HepG2 (cell line): ENCODE data around the gene RETREG2. TPM values are rescaled to one million over a fixed set of nuclear protein-coding genes. Genes with fewer than 3 reads are reported as not detected.
A peak's percentile ranks its signal among the peaks of the same experiment; 100 is the strongest.

Source experiments
- FOSL2 ChIP-seq: sonication (generic); formaldehyde crosslinking; IDR thresholded peaks from 2 replicates; pipeline ENCODE4 v1.4.0; 2020; ENCODE audit warnings: missing genetic modification reagents
- FOXK1 ChIP-seq: sonication (generic); formaldehyde crosslinking; IDR thresholded peaks from 2 replicates; pipeline ENCODE4 v1.4.0; 2020; ENCODE audit warnings: low read depth, missing genetic modification reagents, borderline replicate concordance
- HES4 ChIP-seq: sonication (generic); formaldehyde crosslinking; IDR thresholded peaks from 2 replicates; pipeline ENCODE4 v1.9.0; 2021; ENCODE audit warnings: mild to moderate bottlenecking, missing genetic modification reagents, borderline replicate concordance
- JUND ChIP-seq: sonication (generic); formaldehyde crosslinking; IDR thresholded peaks from 2 replicates; pipeline ENCODE4 v1.8.0; 2022; ENCODE audit warnings: mild to moderate bottlenecking, missing genetic modification reagents
- KLF13 ChIP-seq: sonication (generic); formaldehyde crosslinking; IDR thresholded peaks from 2 replicates; pipeline ENCODE4 v1.4.0; 2020; ENCODE audit warnings: mild to moderate bottlenecking, missing genetic modification reagents
- RBAK ChIP-seq: sonication (generic); formaldehyde crosslinking; IDR thresholded peaks from 2 replicates; pipeline ENCODE4 v1.5.1; 2020; ENCODE audit warnings: mild to moderate bottlenecking, missing genetic modification reagents
- SP140L ChIP-seq: sonication (generic); formaldehyde crosslinking; IDR thresholded peaks from 2 replicates; pipeline ENCODE4 v1.4.0; 2020; ENCODE audit warnings: missing genetic modification reagents, borderline replicate concordance
- SRSF1 ChIP-seq: fragments of 200-400 bp; formaldehyde crosslinking; optimal IDR thresholded peaks from 2 replicates; pipeline ENCODE3; 2017; ENCODE audit warnings: mild to moderate bottlenecking, low read depth, low read length, moderate library complexity
- SUZ12 ChIP-seq: fragments of 150-350 bp; IDR thresholded peaks from 2 replicates; pipeline ENCODE4 v1.6.1; 2014; ENCODE audit warnings: low read depth, low read length
- ZNF235 ChIP-seq: sonication (generic); formaldehyde crosslinking; IDR thresholded peaks from 2 replicates; pipeline ENCODE4 v1.8.1; 2023; ENCODE audit warnings: mild to moderate bottlenecking, missing genetic modification reagents, borderline replicate concordance
- ZNF24 ChIP-seq: fragments of 450-650 bp; IDR thresholded peaks from 2 replicates; pipeline ENCODE4 v1.6.1; 2017; ENCODE audit warnings: antibody characterized with exemption, mild to moderate bottlenecking
- ZNF263 ChIP-seq: sonication (generic); formaldehyde crosslinking; IDR thresholded peaks from 2 replicates; pipeline ENCODE4 v1.4.0; 2020; ENCODE audit warnings: missing genetic modification reagents
- ZNF431 ChIP-seq: sonication (generic); formaldehyde crosslinking; IDR thresholded peaks from 2 replicates; pipeline ENCODE4 v1.9.0; 2022; ENCODE audit warnings: missing genetic modification reagents, low read depth, mild to moderate bottlenecking, borderline replicate concordance
- ZNF567 ChIP-seq: sonication (generic); formaldehyde crosslinking; IDR thresholded peaks from 2 replicates; pipeline ENCODE4 v1.8.1; 2023; ENCODE audit warnings: mild to moderate bottlenecking, missing genetic modification reagents, borderline replicate concordance
- ZNF577 ChIP-seq: sonication (generic); formaldehyde crosslinking; IDR thresholded peaks from 2 replicates; pipeline ENCODE4 v1.4.0; 2020; ENCODE audit warnings: mild to moderate bottlenecking, low read depth, missing genetic modification reagents, borderline replicate concordance
- ZNF879 ChIP-seq: sonication (generic); formaldehyde crosslinking; IDR thresholded peaks from 2 replicates; pipeline ENCODE4 v1.8.1; 2023; ENCODE audit warnings: missing genetic modification reagents
- ZSCAN21 ChIP-seq: sonication (generic); formaldehyde crosslinking; IDR thresholded peaks from 2 replicates; pipeline ENCODE4 v1.8.0; 2022; ENCODE audit warnings: mild to moderate bottlenecking, missing genetic modification reagents, moderate library complexity, borderline replicate concordance
- polyA plus RNA-seq, 8 experiments: library from polyadenylated mRNA; depleted of rRNA in 3 of 8; stranded (reverse) in 7 of 8; unstranded in 1 of 8; fragments of >200 nt; fragmentation: Illumina TruSeq in 4 of 8; extraction: Trizol in 4 of 8; gene quantifications; 2 replicates each; pipeline versions ENCODE4 v1.2.1 to v1.2.3, GENCODE V29; 2011 to 2016; ENCODE audit warnings: low read depth in 4 of 8, missing spikeins in 1 of 8, mixed read lengths in 1 of 8; ENCODE audit not compliant: insufficient read depth in 1 of 8
- total RNA-seq, 5 experiments: library from RNA; depleted of rRNA; stranded (reverse); fragments of >200 nt; fragmentation: Illumina TruSeq; extraction: Trizol; gene quantifications; 2 replicates each; pipeline ENCODE4 v1.2.3, GENCODE V29; 2016; ENCODE audit warnings: low read depth in 1 of 5
- TF ChIP-seq, protein P1 (sequence below): sonication (generic); formaldehyde crosslinking; IDR thresholded peaks from 2 replicates; pipeline ENCODE4 v1.5.0; 2020; ENCODE audit warnings: missing genetic modification reagents
- TF ChIP-seq, protein P2 (sequence below): IDR thresholded peaks from 2 replicates; pipeline ENCODE4 v1.6.1; 2016; ENCODE audit warnings: mild to moderate bottlenecking, missing biosample characterization, missing genetic modification reagents
- TF ChIP-seq, protein P3 (sequence below): sonication (generic); formaldehyde crosslinking; IDR thresholded peaks from 2 replicates; pipeline ENCODE4 v1.5.1; 2020; ENCODE audit warnings: missing genetic modification reagents, mild to moderate bottlenecking, borderline replicate concordance
- TF ChIP-seq, protein P4 (sequence below): sonication (generic); formaldehyde crosslinking; IDR thresholded peaks from 2 replicates; pipeline ENCODE4 v1.9.0; 2022; ENCODE audit warnings: low read depth, missing genetic modification reagents
- TF ChIP-seq, protein P5 (sequence below): sonication (generic); formaldehyde crosslinking; conservative IDR thresholded peaks from 2 replicates; pipeline ENCODE4 v1.4.0; 2020; ENCODE audit warnings: missing genetic modification reagents

The RETREG2 gene
- total and polyA plus RNA-seq, 2 of the 13 experiments (the other 11 are each of a cell fraction or from before 2014, with no cell fraction given): 86.0 to 134 TPM

DNA sequence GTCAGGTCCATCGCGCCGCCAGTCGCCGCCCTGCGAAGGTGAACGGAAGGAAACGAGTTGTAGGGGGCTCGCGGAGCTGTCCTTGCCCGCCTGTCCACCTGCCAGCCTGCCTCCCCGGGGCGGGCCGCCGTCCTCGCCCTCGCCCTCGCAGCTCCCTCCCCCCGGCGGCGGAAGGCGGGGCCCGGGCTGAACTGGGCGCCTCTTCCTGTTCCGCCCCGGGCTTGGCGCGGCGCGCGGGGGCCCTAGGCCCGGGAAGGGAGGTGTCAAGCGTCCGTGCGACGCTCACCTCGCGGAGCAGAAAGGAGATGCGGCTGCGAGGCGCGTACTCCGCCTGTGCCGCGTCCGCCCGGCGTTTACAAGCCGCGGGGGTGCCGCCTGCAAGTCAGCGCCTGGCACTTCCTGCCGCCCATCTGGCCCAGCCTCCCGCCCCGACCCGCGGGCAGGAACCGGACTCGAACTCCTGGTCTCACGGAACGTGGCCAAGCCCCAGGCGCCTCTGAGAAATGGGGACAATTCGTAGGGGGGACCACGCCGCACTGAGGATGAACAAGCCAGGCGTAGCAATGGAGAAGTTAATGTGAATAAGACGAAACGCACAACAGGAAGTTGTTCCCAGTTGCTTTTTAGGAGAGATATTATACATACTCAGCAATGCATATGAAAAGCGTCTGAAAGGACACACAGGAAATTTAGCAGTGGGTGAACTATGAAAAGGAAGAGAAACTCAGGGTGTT, 1.1 kb upstream of the RETREG2 start, which contains the start of gene CNPPD1 (continued):
- TF ChIP-seq, protein P1, sequence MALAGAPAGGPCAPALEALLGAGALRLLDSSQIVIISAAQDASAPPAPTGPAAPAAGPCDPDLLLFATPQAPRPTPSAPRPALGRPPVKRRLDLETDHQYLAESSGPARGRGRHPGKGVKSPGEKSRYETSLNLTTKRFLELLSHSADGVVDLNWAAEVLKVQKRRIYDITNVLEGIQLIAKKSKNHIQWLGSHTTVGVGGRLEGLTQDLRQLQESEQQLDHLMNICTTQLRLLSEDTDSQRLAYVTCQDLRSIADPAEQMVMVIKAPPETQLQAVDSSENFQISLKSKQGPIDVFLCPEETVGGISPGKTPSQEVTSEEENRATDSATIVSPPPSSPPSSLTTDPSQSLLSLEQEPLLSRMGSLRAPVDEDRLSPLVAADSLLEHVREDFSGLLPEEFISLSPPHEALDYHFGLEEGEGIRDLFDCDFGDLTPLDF (CRISPR knock-in tag): peak; percentile 95
- peak; percentile 94 for TF ChIP-seq SRSF1
- TF ChIP-seq, protein P2, sequence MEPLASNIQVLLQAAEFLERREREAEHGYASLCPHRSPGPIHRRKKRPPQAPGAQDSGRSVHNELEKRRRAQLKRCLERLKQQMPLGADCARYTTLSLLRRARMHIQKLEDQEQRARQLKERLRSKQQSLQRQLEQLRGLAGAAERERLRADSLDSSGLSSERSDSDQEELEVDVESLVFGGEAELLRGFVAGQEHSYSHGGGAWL (CRISPR knock-in tag): peak; percentile 96
- peak; percentile 50 for TF ChIP-seq FOSL2
- peak; percentile 73 for TF ChIP-seq JUND (CRISPR knock-in tag)
- TF ChIP-seq, protein P3, sequence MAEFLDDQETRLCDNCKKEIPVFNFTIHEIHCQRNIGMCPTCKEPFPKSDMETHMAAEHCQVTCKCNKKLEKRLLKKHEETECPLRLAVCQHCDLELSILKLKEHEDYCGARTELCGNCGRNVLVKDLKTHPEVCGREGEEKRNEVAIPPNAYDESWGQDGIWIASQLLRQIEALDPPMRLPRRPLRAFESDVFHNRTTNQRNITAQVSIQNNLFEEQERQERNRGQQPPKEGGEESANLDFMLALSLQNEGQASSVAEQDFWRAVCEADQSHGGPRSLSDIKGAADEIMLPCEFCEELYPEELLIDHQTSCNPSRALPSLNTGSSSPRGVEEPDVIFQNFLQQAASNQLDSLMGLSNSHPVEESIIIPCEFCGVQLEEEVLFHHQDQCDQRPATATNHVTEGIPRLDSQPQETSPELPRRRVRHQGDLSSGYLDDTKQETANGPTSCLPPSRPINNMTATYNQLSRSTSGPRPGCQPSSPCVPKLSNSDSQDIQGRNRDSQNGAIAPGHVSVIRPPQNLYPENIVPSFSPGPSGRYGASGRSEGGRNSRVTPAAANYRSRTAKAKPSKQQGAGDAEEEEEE (CRISPR knock-in tag): no peak
- TF ChIP-seq RBAK (CRISPR knock-in tag): no peak
- no peak for TF ChIP-seq KLF13 (CRISPR knock-in tag)
- TF ChIP-seq ZNF263 (CRISPR knock-in tag): peak; percentile 76
- TF ChIP-seq FOXK1 (CRISPR knock-in tag): no peak; the same call in 1 of the 2 replicates
- peak; percentile 95 for TF ChIP-seq ZNF567
- TF ChIP-seq SUZ12: no peak
- TF ChIP-seq, protein P4, sequence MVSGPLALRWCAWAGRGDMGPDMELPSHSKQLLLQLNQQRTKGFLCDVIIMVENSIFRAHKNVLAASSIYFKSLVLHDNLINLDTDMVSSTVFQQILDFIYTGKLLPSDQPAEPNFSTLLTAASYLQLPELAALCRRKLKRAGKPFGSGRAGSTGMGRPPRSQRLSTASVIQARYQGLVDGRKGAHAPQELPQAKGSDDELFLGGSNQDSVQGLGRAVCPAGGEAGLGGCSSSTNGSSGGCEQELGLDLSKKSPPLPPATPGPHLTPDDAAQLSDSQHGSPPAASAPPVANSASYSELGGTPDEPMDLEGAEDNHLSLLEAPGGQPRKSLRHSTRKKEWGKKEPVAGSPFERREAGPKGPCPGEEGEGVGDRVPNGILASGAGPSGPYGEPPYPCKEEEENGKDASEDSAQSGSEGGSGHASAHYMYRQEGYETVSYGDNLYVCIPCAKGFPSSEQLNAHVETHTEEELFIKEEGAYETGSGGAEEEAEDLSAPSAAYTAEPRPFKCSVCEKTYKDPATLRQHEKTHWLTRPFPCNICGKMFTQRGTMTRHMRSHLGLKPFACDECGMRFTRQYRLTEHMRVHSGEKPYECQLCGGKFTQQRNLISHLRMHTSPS (CRISPR knock-in tag): peak; percentile 83
- TF ChIP-seq ZNF577 (CRISPR knock-in tag): no peak
- TF ChIP-seq ZNF24: peak; percentile 37; the same call in 1 of the 2 replicates
- peak; percentile 97 for TF ChIP-seq ZNF879 (CRISPR knock-in tag)
- TF ChIP-seq ZSCAN21 (CRISPR knock-in tag): peak; percentile 98
- TF ChIP-seq ZNF431 (CRISPR knock-in tag): peak; percentile 29; the same call in 1 of the 2 replicates
- TF ChIP-seq ZNF235 (CRISPR knock-in tag): peak; percentile 81; the same call in 1 of the 2 replicates
- no peak for TF ChIP-seq SP140L
- TF ChIP-seq, protein P5, sequence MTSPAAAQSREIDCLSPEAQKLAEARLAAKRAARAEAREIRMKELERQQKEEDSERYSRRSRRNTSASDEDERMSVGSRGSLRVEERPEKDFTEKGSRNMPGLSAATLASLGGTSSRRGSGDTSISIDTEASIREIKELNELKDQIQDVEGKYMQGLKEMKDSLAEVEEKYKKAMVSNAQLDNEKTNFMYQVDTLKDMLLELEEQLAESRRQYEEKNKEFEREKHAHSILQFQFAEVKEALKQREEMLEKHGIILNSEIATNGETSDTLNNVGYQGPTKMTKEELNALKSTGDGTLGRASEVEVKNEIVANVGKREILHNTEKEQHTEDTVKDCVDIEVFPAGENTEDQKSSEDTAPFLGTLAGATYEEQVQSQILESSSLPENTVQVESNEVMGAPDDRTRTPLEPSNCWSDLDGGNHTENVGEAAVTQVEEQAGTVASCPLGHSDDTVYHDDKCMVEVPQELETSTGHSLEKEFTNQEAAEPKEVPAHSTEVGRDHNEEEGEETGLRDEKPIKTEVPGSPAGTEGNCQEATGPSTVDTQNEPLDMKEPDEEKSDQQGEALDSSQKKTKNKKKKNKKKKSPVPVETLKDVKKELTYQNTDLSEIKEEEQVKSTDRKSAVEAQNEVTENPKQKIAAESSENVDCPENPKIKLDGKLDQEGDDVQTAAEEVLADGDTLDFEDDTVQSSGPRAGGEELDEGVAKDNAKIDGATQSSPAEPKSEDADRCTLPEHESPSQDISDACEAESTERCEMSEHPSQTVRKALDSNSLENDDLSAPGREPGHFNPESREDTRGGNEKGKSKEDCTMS (CRISPR knock-in tag): no peak
- peak; percentile 96 for TF ChIP-seq HES4 (CRISPR knock-in tag)
